ENCODE measurements around the gene ATP2C2.
"Not testable (repeated sequence)": the region's sequence is repeated elsewhere in the genome, so short reads cannot be mapped to it uniquely, and the experiment has no call there.

ATP2C2 gene

GRCh38 chr16:84367750-84368307, 509 bp upstream of the ATP2C2 start:
- no peak for DNase-seq (ENCODE audit: low spot score)

- no peak for DNase-seq (ENCODE audit: low spot score)
Measured at GRCh38 chr16:84369105-84369504, 767 bp downstream of the ATP2C2 start.

- no peak for DNase-seq (ENCODE audit: low spot score)
Measured at GRCh38 chr16:84369938-84370627, 1.7 kb downstream of the ATP2C2 start.

GRCh38 chr16:84370723-84371552, 2.6 kb downstream of the ATP2C2 start:
- DNase-seq (ENCODE audit: low spot score): no peak

- DNase-seq (ENCODE audit: low spot score): no peak
Measured at GRCh38 chr16:84371553-84371865, 3.2 kb downstream of the ATP2C2 start.

- DNase-seq (ENCODE audit: low spot score): no peak
Measured at GRCh38 chr16:84373907-84374489, 5.7 kb downstream of the ATP2C2 start.

- DNase-seq (ENCODE audit: low spot score): no peak
Measured at GRCh38 chr16:84378099-84378498, 9.8 kb downstream of the ATP2C2 start.

GRCh38 chr16:84378567-84378966, 10.2 kb downstream of the ATP2C2 start:
- DNase-seq (ENCODE audit: low spot score): no peak

GRCh38 chr16:84379008-84379708, 10.8 kb downstream of the ATP2C2 start:
- DNase-seq (ENCODE audit: low spot score): no peak

GRCh38 chr16:84379709-84380362, 11.5 kb downstream of the ATP2C2 start:
- no peak for DNase-seq (ENCODE audit: low spot score)

GRCh38 chr16:84380405-84380804, 12.1 kb downstream of the ATP2C2 start:
- DNase-seq (ENCODE audit: low spot score): no peak

GRCh38 chr16:84382396-84382795, 14.1 kb downstream of the ATP2C2 start:
- DNase-seq (ENCODE audit: low spot score): no peak

GRCh38 chr16:84383106-84383505, 14.8 kb downstream of the ATP2C2 start:
- no peak for DNase-seq (ENCODE audit: low spot score)

- DNase-seq (ENCODE audit: low spot score): no peak
Measured at GRCh38 chr16:84386047-84386446, 17.7 kb downstream of the ATP2C2 start.

- no peak for DNase-seq (ENCODE audit: low spot score)
Measured at GRCh38 chr16:84387021-84387420, 18.7 kb downstream of the ATP2C2 start.

- DNase-seq (ENCODE audit: low spot score): no peak
Measured at GRCh38 chr16:84390131-84390785, 21.9 kb downstream of the ATP2C2 start.

GRCh38 chr16:84391151-84392030, 23.1 kb downstream of the ATP2C2 start:
- no peak for DNase-seq (ENCODE audit: low spot score)

- DNase-seq (ENCODE audit: low spot score): no peak
Measured at GRCh38 chr16:84392031-84392360, 23.7 kb downstream of the ATP2C2 start.

GRCh38 chr16:84396082-84396481, 27.7 kb downstream of the ATP2C2 start:
- not testable (repeated sequence) for DNase-seq (ENCODE audit: low spot score)

GRCh38 chr16:84396537-84397008, 28.2 kb downstream of the ATP2C2 start:
- DNase-seq (ENCODE audit: low spot score): no peak
